Neural crest cell (in vitro differentiated cells): Measurements from ENCODE around the gene MVB12A. TPM values are rescaled to one million over a fixed set of nuclear protein-coding genes. Genes with fewer than 3 reads are reported as not detected.
A peak's percentile ranks its signal among the peaks of the same experiment; 100 is the strongest.

Experiments
- DNase-seq: peaks from one replicate; pipeline ENCODE4 v3.0.0; 2021; ENCODE audit warnings: low read depth, mixed read lengths, low spot score
- H3K27ac Mint-ChIP-seq: one replicate; pipeline ENCODE4 v1.8.0; 2021; ENCODE audit warnings: mild to moderate bottlenecking, mixed read lengths; ENCODE audit not compliant: unreplicated experiment
- H3K27me3 Mint-ChIP-seq: 2 replicates; pipeline ENCODE4 v1.8.0; 2021; ENCODE audit warnings: low read depth, mild to moderate bottlenecking, mixed read lengths
- H3K36me3 Mint-ChIP-seq: 2 replicates; pipeline ENCODE4 v1.8.0; 2021; ENCODE audit warnings: low read depth, mild to moderate bottlenecking, mixed read lengths
- H3K4me1 Mint-ChIP-seq: 2 replicates; pipeline ENCODE4 v1.8.0; 2021; ENCODE audit warnings: mixed read lengths
- H3K4me3 Mint-ChIP-seq: one replicate; pipeline ENCODE4 v1.8.0; 2021; ENCODE audit warnings: mild to moderate bottlenecking, mixed read lengths
- H3K9me3 Mint-ChIP-seq: 2 replicates; pipeline ENCODE4 v1.8.0; 2021; ENCODE audit warnings: mixed read lengths
- total RNA-seq: library from RNA; stranded (reverse); gene quantifications from 2 replicates; pipeline ENCODE4 v1.2.1, GENCODE V29; 2021
- TF ChIP-seq, protein P1 (sequence below): fragments of 200-600 bp; sonication (generic); conservative IDR thresholded peaks from 2 replicates; pipeline ENCODE4 v1.5.0; 2021; ENCODE audit warnings: antibody characterized with exemption, mild to moderate bottlenecking

MVB12A gene
- total RNA-seq, 1 donor from 2014 or later: 48.1 TPM

- peaks cover 4% of the 10 kb centered on the region for H3K27me3 Mint-ChIP-seq
- TF ChIP-seq, protein P1, sequence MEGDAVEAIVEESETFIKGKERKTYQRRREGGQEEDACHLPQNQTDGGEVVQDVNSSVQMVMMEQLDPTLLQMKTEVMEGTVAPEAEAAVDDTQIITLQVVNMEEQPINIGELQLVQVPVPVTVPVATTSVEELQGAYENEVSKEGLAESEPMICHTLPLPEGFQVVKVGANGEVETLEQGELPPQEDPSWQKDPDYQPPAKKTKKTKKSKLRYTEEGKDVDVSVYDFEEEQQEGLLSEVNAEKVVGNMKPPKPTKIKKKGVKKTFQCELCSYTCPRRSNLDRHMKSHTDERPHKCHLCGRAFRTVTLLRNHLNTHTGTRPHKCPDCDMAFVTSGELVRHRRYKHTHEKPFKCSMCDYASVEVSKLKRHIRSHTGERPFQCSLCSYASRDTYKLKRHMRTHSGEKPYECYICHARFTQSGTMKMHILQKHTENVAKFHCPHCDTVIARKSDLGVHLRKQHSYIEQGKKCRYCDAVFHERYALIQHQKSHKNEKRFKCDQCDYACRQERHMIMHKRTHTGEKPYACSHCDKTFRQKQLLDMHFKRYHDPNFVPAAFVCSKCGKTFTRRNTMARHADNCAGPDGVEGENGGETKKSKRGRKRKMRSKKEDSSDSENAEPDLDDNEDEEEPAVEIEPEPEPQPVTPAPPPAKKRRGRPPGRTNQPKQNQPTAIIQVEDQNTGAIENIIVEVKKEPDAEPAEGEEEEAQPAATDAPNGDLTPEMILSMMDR: no peak
- no peaks in the 10 kb centered on the region for H3K9me3 Mint-ChIP-seq
- H3K4me1 Mint-ChIP-seq: peaks cover 16% of the 10 kb centered on the region
- DNase-seq: no peak
- H3K4me3 Mint-ChIP-seq: peak overlapping the region; percentile 23
- no peak overlapping the region for H3K27ac Mint-ChIP-seq
- H3K36me3 Mint-ChIP-seq: no peaks in the 10 kb centered on the region
Observed at GRCh38 chr19:17423429-17424208, 3.8 kb downstream of the MVB12A start.

- no peaks in the 10 kb centered on the region for H3K36me3 Mint-ChIP-seq
- no peaks in the 10 kb centered on the region for H3K27me3 Mint-ChIP-seq
- peak overlapping the region; percentile 72 for H3K4me3 Mint-ChIP-seq
- DNase-seq: peak; percentile 76
- H3K27ac Mint-ChIP-seq: peak overlapping the region; percentile 12
- H3K4me1 Mint-ChIP-seq: peaks cover 14% of the 10 kb centered on the region
- H3K9me3 Mint-ChIP-seq: no peaks in the 10 kb centered on the region
- TF ChIP-seq, protein P1: peak; percentile 59
Observed at GRCh38 chr19:17424743-17425365, 5.0 kb downstream of the MVB12A start.

DNA sequence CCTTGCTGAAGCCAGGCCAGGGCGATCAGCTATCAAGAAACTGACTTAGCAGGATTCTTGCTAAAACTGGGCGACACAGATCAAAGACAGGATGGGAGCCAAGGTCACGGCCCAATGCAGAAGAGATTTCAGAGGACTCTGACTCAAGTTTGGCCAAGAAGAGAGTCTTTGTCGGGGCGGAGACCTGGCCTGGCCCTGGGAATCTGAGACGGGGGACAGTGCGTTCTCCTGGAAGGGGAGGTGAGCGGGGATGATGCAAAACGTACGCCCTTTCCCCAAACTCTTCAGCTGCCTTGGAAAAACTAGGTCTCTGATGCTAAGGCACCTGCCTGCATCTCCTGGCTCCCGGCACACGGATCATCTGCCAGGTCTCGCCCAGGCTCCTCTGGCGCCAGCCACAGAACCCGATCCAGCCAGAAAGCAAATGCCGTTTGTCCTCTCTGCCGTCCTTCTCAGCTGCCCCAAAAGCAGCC is 9.8 kb downstream of the MVB12A start:
- Mint-ChIP-seq H3K36me3 (no peaks in the 10 kb centered on the region), H3K27ac (no peak overlapping the region), H3K4me3 (no peak overlapping the region), H3K27me3 (no peaks in the 10 kb centered on the region), H3K4me1 (peaks cover 9% of the 10 kb centered on the region), H3K9me3 (no peaks in the 10 kb centered on the region)
- no peak for DNase-seq
- TF ChIP-seq, protein P1: no peak

GRCh38 chr19:17431417-17431816 is 11.6 kb downstream of the MVB12A start:
- H3K36me3 Mint-ChIP-seq: no peaks in the 10 kb centered on the region
- TF ChIP-seq, protein P1: no peak

GRCh38 chr19:17435218-17435617 is 15.4 kb downstream of the MVB12A start:
- Mint-ChIP-seq H3K4me1 (no peaks in the 10 kb centered on the region), H3K4me3 (no peak overlapping the region)

More at GRCh38 chr19:17431417-17431816, 11.6 kb downstream of the MVB12A start:
- H3K4me1 Mint-ChIP-seq: peaks cover 9% of the 10 kb centered on the region
- no peak for DNase-seq
- H3K27me3 Mint-ChIP-seq: no peaks in the 10 kb centered on the region
- H3K4me3 Mint-ChIP-seq: no peak overlapping the region
- H3K9me3 Mint-ChIP-seq: no peaks in the 10 kb centered on the region
- no peak overlapping the region for H3K27ac Mint-ChIP-seq

More at GRCh38 chr19:17435218-17435617, 15.4 kb downstream of the MVB12A start:
- Mint-ChIP-seq H3K36me3 (no peaks in the 10 kb centered on the region), H3K27me3 (no peaks in the 10 kb centered on the region), H3K27ac (no peak overlapping the region), H3K9me3 (no peaks in the 10 kb centered on the region)
- DNase-seq: no peak
- TF ChIP-seq, protein P1: no peak
